Testis (tissue), 2 donors: ENCODE results near the gene ITLN2.

Source experiments
- POLR2A ChIP-seq: fragments of 450-650 bp; IDR thresholded peaks from one replicate; pipeline ENCODE4 v1.6.1; 2017; ENCODE audit warnings: antibody characterized with exemption, mild to moderate bottlenecking, moderate library complexity
- TF ChIP-seq, protein P1 (sequence below), 3 experiments: fragments of 450-650 bp in 2 of 3; fragments of 200-600 bp in 1 of 3; sonication (generic) in 1 of 3; IDR thresholded peaks; one replicate each; pipeline ENCODE4 v1.5.1; 2016 to 2019; ENCODE audit warnings: antibody characterized with exemption in 3 of 3, mild to moderate bottlenecking in 2 of 3, moderate library complexity in 1 of 3

DNA sequence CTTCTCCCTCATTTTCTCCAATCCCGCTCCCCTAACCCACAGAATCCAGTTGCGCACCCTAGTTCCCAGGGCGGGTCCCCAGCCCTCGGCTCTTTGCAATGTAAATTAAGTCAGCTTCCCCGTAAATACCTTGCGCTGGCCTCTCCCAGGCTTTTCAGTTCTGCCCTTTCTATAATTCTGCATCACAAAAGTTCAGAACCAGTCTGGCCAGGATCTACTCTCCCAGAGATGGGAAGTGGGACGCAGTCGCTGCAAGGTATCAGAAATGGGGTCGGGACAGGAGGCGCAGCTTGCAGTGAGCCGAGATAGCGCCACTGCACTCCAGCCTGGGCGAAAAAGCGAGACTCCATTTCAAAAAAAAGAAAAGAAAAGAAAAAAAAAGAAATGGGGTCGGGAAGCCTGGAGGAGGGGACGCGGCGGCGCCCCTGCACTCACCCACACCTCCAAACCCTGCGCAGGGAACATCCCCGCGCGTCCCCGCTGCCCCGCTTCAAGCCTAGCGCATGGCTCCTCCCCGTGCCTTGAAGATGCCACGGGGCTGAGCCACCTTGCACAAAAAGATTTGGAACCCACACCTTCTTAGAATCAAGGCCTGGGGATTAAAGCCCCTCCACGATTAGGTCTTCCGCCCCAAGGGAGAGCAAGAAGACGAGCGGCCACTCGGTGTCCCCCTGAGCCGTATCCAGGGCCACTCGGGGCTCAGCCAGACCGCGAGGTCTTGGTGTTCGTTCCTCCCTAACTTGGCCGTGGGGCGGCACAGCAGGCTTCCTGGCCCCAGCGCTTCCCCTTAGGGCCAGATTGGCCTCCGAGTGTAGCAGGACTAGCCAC lies 27.2 kb upstream of the ITLN2 start:
- TF ChIP-seq, protein P1, sequence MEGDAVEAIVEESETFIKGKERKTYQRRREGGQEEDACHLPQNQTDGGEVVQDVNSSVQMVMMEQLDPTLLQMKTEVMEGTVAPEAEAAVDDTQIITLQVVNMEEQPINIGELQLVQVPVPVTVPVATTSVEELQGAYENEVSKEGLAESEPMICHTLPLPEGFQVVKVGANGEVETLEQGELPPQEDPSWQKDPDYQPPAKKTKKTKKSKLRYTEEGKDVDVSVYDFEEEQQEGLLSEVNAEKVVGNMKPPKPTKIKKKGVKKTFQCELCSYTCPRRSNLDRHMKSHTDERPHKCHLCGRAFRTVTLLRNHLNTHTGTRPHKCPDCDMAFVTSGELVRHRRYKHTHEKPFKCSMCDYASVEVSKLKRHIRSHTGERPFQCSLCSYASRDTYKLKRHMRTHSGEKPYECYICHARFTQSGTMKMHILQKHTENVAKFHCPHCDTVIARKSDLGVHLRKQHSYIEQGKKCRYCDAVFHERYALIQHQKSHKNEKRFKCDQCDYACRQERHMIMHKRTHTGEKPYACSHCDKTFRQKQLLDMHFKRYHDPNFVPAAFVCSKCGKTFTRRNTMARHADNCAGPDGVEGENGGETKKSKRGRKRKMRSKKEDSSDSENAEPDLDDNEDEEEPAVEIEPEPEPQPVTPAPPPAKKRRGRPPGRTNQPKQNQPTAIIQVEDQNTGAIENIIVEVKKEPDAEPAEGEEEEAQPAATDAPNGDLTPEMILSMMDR (IDR thresholded peaks at IDR 0.05): no peak
- TF ChIP-seq POLR2A: no peak
